K562 (cell line): ENCODE data around the gene PFDN4. TPM values are rescaled to one million over a fixed set of nuclear protein-coding genes. Genes with fewer than 3 reads are reported as not detected.

Experiments used
- ATAC-seq: fragments of 200-7000 bp; cut with Tn5 transposase; 3 replicates; pipeline ENCODE4 v1.9.1; 2020; ENCODE audit warnings: moderate library complexity
- BruUV-seq: library from RNA; stranded (reverse); fragments of 400-500 nt; replicated peaks from 2 replicates; lab custom pipeline; 2021; lab: Mats Ljungman, UMichigan
- CTCF ChIA-PET: fragments of 300-600 bp; formaldehyde crosslinking; extraction: SDS; loops from one replicate; lab custom pipeline; 2021; ENCODE audit warnings: low intra/inter-chr PET ratio; lab: Yijun Ruan, JAX
- POLR2A ChIA-PET: fragments of 300-600, 350-650 bp; sonication (Branson Sonifier 250); formaldehyde crosslinking; extraction: SDS; loops from one replicate; lab custom pipeline; 2021; ENCODE audit warnings: antibody characterized with exemption, inconsistent platforms; lab: Yijun Ruan, JAX
- DNase-seq, 4 experiments: peaks; one replicate each; pipeline versions ENCODE4 v3.0.0 to v3.0.0-alpha.2; 2011 to 2018; ENCODE audit warnings: low spot score in 3 of 4, mixed read lengths in 3 of 4; ENCODE audit errors: extremely low read depth in 1 of 4
- FAIRE-seq: peaks from 2 replicates; lab custom pipeline; 2011; peaks lifted over from hg19 to GRCh38; lab: Jason Lieb, UNC
- H2AFZ ChIP-seq: 2 replicates; pipeline ENCODE4 v1.6.0; 2011; ENCODE audit warnings: low read depth, low read length, control low read depth, inconsistent platforms
- H3K27ac ChIP-seq: fragments of 200-600 bp; 3 replicates; pipeline ENCODE4 v1.8.0; 2011; ENCODE audit warnings: low read depth, mild to moderate bottlenecking, control low read depth, inconsistent platforms, low read length, moderate library complexity, mixed read lengths; ENCODE audit errors: extremely low read depth
- H3K27me3 ChIP-seq, 2 experiments: fragments of 300-600 bp in 1 of 2; 2 replicates in 1 of 2; 3 replicates in 1 of 2; pipeline versions ENCODE4 v1.6.0 to v1.8.0; 2011; ENCODE audit warnings: inconsistent platforms in 2 of 2, low read length in 2 of 2, mild to moderate bottlenecking in 1 of 2, mixed read lengths in 1 of 2, moderate library complexity in 1 of 2; ENCODE audit not compliant: control insufficient read depth in 2 of 2, insufficient read depth in 2 of 2
- H3K36me3 ChIP-seq: fragments of 300-600 bp; 3 replicates; pipeline ENCODE4 v1.8.0; 2011; ENCODE audit warnings: mild to moderate bottlenecking, low read length, inconsistent platforms; ENCODE audit not compliant: control insufficient read depth, insufficient read depth
- H3K4me1 ChIP-seq, 2 experiments: fragments of 200-600 bp in 1 of 2; replicated peaks in 1 of 2; 2 replicates in 1 of 2; 3 replicates in 1 of 2; pipeline versions ENCODE4 v1.5.1 to v1.8.0; 2011; ENCODE audit warnings: inconsistent platforms in 2 of 2, low read length in 2 of 2, mild to moderate bottlenecking in 1 of 2, mixed read lengths in 1 of 2, moderate library complexity in 1 of 2; ENCODE audit not compliant: control insufficient read depth in 2 of 2, insufficient read depth in 2 of 2
- H3K4me2 ChIP-seq: 2 replicates; pipeline ENCODE4 v1.6.1; 2011; ENCODE audit warnings: low read length, control low read depth, inconsistent platforms, mixed read lengths; ENCODE audit not compliant: insufficient read depth
- H3K4me3 ChIP-seq: fragments of 200-600 bp; sonication (generic), shearing (Covaris generic); 2 replicates; pipeline ENCODE4 v1.5.1; 2016; ENCODE audit warnings: control low read depth, inconsistent platforms
- H3K79me2 ChIP-seq: fragments of 200-600 bp; 3 replicates; pipeline ENCODE4 v1.8.0; 2011; ENCODE audit warnings: low read length, inconsistent platforms; ENCODE audit not compliant: control insufficient read depth, insufficient read depth
- H3K9ac ChIP-seq, 2 experiments: 2 replicates each; pipeline versions ENCODE4 v1.6.0 to v1.6.1; 2011; ENCODE audit warnings: low read depth in 2 of 2, low read length in 2 of 2, control low read depth in 1 of 2, inconsistent platforms in 1 of 2, mild to moderate bottlenecking in 1 of 2, mixed read lengths in 1 of 2; ENCODE audit not compliant: insufficient read depth in 1 of 2
- H3K9me1 ChIP-seq: one replicate; pipeline ENCODE4 v1.6.0; 2011; ENCODE audit warnings: inconsistent platforms, mild to moderate bottlenecking, low read length, moderate library complexity; ENCODE audit not compliant: control insufficient read depth, insufficient read depth
- H3K9me3 ChIP-seq: replicated peaks from 2 replicates; pipeline ENCODE4 v1.5.1; 2011; ENCODE audit warnings: low read depth, low read length, inconsistent platforms; ENCODE audit not compliant: control insufficient read depth, insufficient read depth
- H4K20me1 ChIP-seq: replicated peaks from 2 replicates; pipeline ENCODE4 v1.6.1; 2011; ENCODE audit warnings: low read length, inconsistent platforms, mixed read lengths; ENCODE audit not compliant: control insufficient read depth, insufficient read depth
- CBFA2T3 ChIP-seq: fragments of 450-650 bp; IDR thresholded peaks from 2 replicates; pipeline ENCODE4 v1.6.1; 2017
- FOXK2 ChIP-seq, 2 experiments: fragments of 450-650 bp; IDR thresholded peaks in 1 of 2; conservative IDR thresholded peaks in 1 of 2; 2 replicates each; pipeline ENCODE4 v1.6.1; 2016; ENCODE audit warnings: low read depth in 2 of 2, mild to moderate bottlenecking in 1 of 2
- ZNF24 ChIP-seq: fragments of 450-650 bp; IDR thresholded peaks from 2 replicates; pipeline ENCODE4 v1.6.1; 2016
- WGBS: fragments of 100-300 bp; shearing (Covaris generic); methylation state at CpG from one replicate; pipeline ENCODE4 v1.1.6; 2016; ENCODE audit warnings: low coverage, mixed read lengths; ENCODE audit not compliant: insufficient coverage; ENCODE audit errors: missing lambda C conversion rate; 5-methylcytosine and 5-hydroxymethylcytosine counted together
- in situ Hi-C: fragments of 300-500 bp; cut with MboI; formaldehyde crosslinking; loops from 4 replicates; pipeline ENCODE4 v1.15.0; 2018; ENCODE audit warnings: inconsistent platforms, mixed read lengths
- intact Hi-C: fragments of 100-400 bp; cut with micrococcal nuclease; formaldehyde crosslinking; loops from 2 replicates; pipeline ENCODE4 v1.14.2; 2022
- polyA plus RNA-seq, 8 experiments: library from polyadenylated mRNA; depleted of rRNA in 4 of 8; stranded (reverse) in 5 of 8; unstranded in 3 of 8; fragments of >200 nt; fragmentation: Nextera tagmentation in 2 of 8; fragmentation: Illumina TruSeq in 1 of 8; extraction: Ambion mirVana in 2 of 8; extraction: Trizol in 1 of 8; gene quantifications; 2 replicates each; pipeline versions ENCODE4 v1.2.1 to v1.2.3, GENCODE V29; 2011 to 2014; ENCODE audit warnings: inconsistent platforms in 1 of 8, missing spikeins in 1 of 8
- total RNA-seq, 7 experiments: library from RNA; depleted of rRNA in 6 of 7; stranded (reverse); fragments of >200 nt in 6 of 7; fragmentation: Illumina TruSeq in 2 of 7; extraction: Trizol in 2 of 7; gene quantifications; 2 replicates each; pipeline versions ENCODE4 v1.2.1 to v1.2.3, GENCODE V29; 2011 to 2021; ENCODE audit warnings: low replicate concordance in 1 of 7
- TF ChIP-seq, protein P1 (sequence below): fragments of 250-450 bp; sonication (Bioruptor Pico); IDR thresholded peaks from 2 replicates; pipeline ENCODE4 v1.8.0; 2021; ENCODE audit warnings: borderline replicate concordance, mild to moderate bottlenecking, moderate library complexity; ENCODE audit not compliant: poor library complexity, severe bottlenecking
- TF ChIP-seq, protein P2 (sequence below), 3 experiments: fragments of 200-800 bp in 1 of 3; fragments of 250-450 bp in 1 of 3; fragments of 450-650 bp in 1 of 3; sonication (Bioruptor Pico) in 1 of 3; sonication (Bioruptor generic) in 1 of 3; formaldehyde crosslinking in 1 of 3; IDR thresholded peaks; 2 replicates each; pipeline versions ENCODE4 v1.6.1 to v1.8.0; 2016 to 2022; ENCODE audit warnings: mild to moderate bottlenecking in 2 of 3, missing genetic modification characterization in 2 of 3, missing compliant biosample characterization in 1 of 3, moderate library complexity in 1 of 3

PFDN4 gene
- total and polyA plus RNA-seq, 9 of the 15 experiments (the other 6 are each of a cell fraction or from before 2014, with no cell fraction given), result 60.1 to 214 (median 122) TPM

DNA sequence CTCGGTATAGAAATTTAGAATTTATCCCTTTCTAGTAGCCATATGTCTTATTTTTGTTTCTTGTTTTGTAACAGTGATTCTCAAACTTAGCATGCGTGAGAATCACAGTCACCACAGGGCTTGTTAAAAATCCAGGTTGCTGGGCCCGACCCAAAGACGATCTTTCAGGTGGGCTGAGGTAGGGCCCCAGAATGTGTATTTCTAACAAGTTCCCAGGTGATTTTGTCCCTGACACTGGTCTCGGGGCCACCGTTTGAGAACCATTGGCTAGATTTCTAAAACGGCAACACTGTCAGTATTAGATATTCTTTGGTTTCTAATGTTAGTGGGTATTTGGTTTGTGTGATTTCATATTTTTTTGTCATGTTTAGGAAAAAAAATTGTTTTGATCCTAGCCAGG lies 9.9 kb downstream of the PFDN4 start:
- CTCF ChIA-PET, result no interaction called here
- Histone ChIP-seq H2AFZ (no peak overlapping the region), H3K27me3 (no peaks in the 10 kb centered on the region), H3K79me2 (peaks cover 11% of the 10 kb centered on the region; the same call in 2 of the 3 replicates), H3K4me3 (no peak overlapping the region), H4K20me1 (no peaks in the 10 kb centered on the region), H3K36me3 (peaks cover 43% of the 10 kb centered on the region), H3K4me1 (no peaks in the 10 kb centered on the region), H3K9ac (no peak overlapping the region), H3K4me2 (no peak overlapping the region), H3K9me3 (no peaks in the 10 kb centered on the region), H3K9me1 (no peaks in the 10 kb centered on the region), H3K27ac (no peak overlapping the region)
- intact Hi-C loops (loop anchor here (5.0 kb wide), 1 partner anchor 430 kb away; no protein-coding TSS in a partner anchor), in situ Hi-C loops (loop anchor here (10.0 to 25.0 kb wide), 2 partner anchors 427 to 655 kb away; no protein-coding TSS in a partner anchor)
- FAIRE-seq, result no peak
- DNase-seq, result no peak
- POLR2A ChIA-PET, result interaction anchor here (0.6 kb wide), 1 partner anchor 303 kb away, joined by 3 read pairs; no protein-coding TSS in a partner anchor
- TF ChIP-seq FOXK2 (conservative IDR thresholded peaks at IDR 0.05 in 1 of 2, IDR thresholded peaks at IDR 0.05 in 1 of 2; ENCODE audit: low read depth in 2 of 2) (no peak), ZNF24 (no peak), CBFA2T3 (peak; percentile 39)
- TF ChIP-seq, protein P1, sequence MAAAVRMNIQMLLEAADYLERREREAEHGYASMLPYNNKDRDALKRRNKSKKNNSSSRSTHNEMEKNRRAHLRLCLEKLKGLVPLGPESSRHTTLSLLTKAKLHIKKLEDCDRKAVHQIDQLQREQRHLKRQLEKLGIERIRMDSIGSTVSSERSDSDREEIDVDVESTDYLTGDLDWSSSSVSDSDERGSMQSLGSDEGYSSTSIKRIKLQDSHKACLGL (CRISPR knock-in tag), result no peak
- TF ChIP-seq, protein P2, sequence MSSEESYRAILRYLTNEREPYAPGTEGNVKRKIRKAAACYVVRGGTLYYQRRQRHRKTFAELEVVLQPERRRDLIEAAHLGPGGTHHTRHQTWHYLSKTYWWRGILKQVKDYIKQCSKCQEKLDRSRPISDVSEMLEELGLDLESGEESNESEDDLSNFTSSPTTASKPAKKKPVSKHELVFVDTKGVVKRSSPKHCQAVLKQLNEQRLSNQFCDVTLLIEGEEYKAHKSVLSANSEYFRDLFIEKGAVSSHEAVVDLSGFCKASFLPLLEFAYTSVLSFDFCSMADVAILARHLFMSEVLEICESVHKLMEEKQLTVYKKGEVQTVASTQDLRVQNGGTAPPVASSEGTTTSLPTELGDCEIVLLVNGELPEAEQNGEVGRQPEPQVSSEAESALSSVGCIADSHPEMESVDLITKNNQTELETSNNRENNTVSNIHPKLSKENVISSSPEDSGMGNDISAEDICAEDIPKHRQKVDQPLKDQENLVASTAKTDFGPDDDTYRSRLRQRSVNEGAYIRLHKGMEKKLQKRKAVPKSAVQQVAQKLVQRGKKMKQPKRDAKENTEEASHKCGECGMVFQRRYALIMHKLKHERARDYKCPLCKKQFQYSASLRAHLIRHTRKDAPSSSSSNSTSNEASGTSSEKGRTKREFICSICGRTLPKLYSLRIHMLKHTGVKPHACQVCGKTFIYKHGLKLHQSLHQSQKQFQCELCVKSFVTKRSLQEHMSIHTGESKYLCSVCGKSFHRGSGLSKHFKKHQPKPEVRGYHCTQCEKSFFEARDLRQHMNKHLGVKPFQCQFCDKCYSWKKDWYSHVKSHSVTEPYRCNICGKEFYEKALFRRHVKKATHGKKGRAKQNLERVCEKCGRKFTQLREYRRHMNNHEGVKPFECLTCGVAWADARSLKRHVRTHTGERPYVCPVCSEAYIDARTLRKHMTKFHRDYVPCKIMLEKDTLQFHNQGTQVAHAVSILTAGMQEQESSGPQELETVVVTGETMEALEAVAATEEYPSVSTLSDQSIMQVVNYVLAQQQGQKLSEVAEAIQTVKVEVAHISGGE (CRISPR knock-in tag; IDR thresholded peaks at IDR 0.05), result peak in 1 of 3 experiments; percentile 53; a peak in 1 of 6 replicates
- WGBS, result 94% methylated on average over 7 of the region's 7 CpGs
- no peak for ATAC-seq
- no TSS peak for BruUV-seq
